SU-DHL-6 (cell line): ENCODE results near the gene ABLIM1.

Experiments used
- H2AFZ ChIP-seq: fragments of 200-600 bp; sonication (generic); 2 replicates; pipeline ENCODE4 v1.6.1; 2014; ENCODE audit warnings: low read depth, mild to moderate bottlenecking, moderate library complexity, mixed read lengths, antibody characterized with exemption, low read length; ENCODE audit not compliant: severe bottlenecking
- H3F3A ChIP-seq: fragments of 200-600 bp; shearing (Covaris generic); 2 replicates; pipeline ENCODE4 v1.6.0; 2016; ENCODE audit warnings: antibody characterized with exemption, mild to moderate bottlenecking; ENCODE audit not compliant: insufficient read depth
- H3K27ac ChIP-seq: fragments of 200-600 bp; sonication (generic); 2 replicates; pipeline ENCODE4 v1.5.1; 2016; ENCODE audit warnings: low read depth, mild to moderate bottlenecking, low read length, moderate library complexity, mixed read lengths
- H3K27me3 ChIP-seq: fragments of 200-600 bp; sonication (generic), shearing (Covaris generic); 2 replicates; pipeline ENCODE4 v1.6.0; 2014; ENCODE audit warnings: mild to moderate bottlenecking, low read length
- H3K36me3 ChIP-seq: fragments of 200-600 bp; sonication (generic); 2 replicates; pipeline ENCODE4 v1.6.1; 2014; ENCODE audit warnings: mild to moderate bottlenecking, low read length, mixed read lengths
- H3K4me2 ChIP-seq: fragments of 300-600, 200-600 bp; shearing (Covaris generic), sonication (generic); 2 replicates; pipeline ENCODE4 v1.6.0; 2014; ENCODE audit warnings: low read length, low read depth, mild to moderate bottlenecking; ENCODE audit not compliant: poor library complexity, severe bottlenecking
- H3K4me3 ChIP-seq: fragments of 200-600 bp; sonication (generic); 2 replicates; pipeline ENCODE4 v1.5.1; 2014; ENCODE audit warnings: antibody characterized with exemption, low read length, mild to moderate bottlenecking, mixed read lengths; ENCODE audit not compliant: insufficient read depth, poor library complexity, severe bottlenecking
- H3K79me2 ChIP-seq: fragments of 200-600 bp; sonication (generic); 2 replicates; pipeline ENCODE4 v1.6.1; 2014; ENCODE audit warnings: mild to moderate bottlenecking, low read length, moderate library complexity; ENCODE audit not compliant: insufficient read depth
- H3K9ac ChIP-seq: fragments of 200-600 bp; sonication (generic); 2 replicates; pipeline ENCODE4 v1.7.0; 2014; ENCODE audit warnings: mild to moderate bottlenecking, low read length
- H3K9me2 ChIP-seq: fragments of 200-600 bp; sonication (generic); replicated peaks from 2 replicates; pipeline ENCODE4 v1.6.1; 2014; ENCODE audit warnings: low read length; ENCODE audit not compliant: insufficient read depth
- H3K9me3 ChIP-seq: fragments of 200-600 bp; sonication (generic); 2 replicates; pipeline ENCODE4 v1.6.1; 2014; ENCODE audit warnings: low read length, mixed read lengths; ENCODE audit not compliant: insufficient read depth
- H4K20me1 ChIP-seq: fragments of 200-600 bp; sonication (generic); 2 replicates; pipeline ENCODE4 v1.6.1; 2014; ENCODE audit warnings: low read depth, mild to moderate bottlenecking, antibody characterized with exemption, low read length, moderate library complexity, mixed read lengths
- EZH2phosphoT487 ChIP-seq: fragments of 200-600 bp; sonication (generic), shearing (Covaris generic); conservative IDR thresholded peaks from 2 replicates; pipeline ENCODE4 v1.6.1; 2018; ENCODE audit warnings: mild to moderate bottlenecking, antibody characterized with exemption, low read length, moderate library complexity, mixed read lengths
- TF ChIP-seq, protein P1 (sequence below): fragments of 200-600 bp; sonication (generic); IDR thresholded peaks from one replicate; pipeline ENCODE4 v1.5.1; 2017; ENCODE audit warnings: antibody characterized with exemption, mild to moderate bottlenecking, low read length, moderate library complexity; ENCODE audit not compliant: insufficient read depth, poor library complexity, severe bottlenecking

The ABLIM1 gene

DNA sequence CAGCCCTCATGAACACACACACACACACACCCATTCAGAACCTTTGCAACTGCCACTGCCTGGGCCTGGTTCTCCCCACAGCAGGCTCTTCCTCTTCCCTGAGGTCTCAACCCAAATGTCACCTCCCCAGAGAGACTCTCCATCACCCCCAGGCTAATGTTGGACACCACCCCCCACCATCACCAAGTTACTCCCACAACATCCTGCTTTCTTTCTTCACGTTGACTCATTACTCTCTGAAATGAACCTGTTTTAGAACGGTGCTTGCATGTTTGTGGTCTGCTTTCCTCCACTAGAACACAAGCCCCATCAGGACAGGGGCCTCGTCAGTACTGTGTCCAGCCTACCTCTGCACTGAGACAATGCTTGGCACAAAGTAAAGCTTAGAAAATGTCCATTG, 269.8 kb downstream of the ABLIM1 start:
- Histone ChIP-seq H3K9me2 (no peaks in the 10 kb centered on the region), H3K9me3 (no peaks in the 10 kb centered on the region), H3K9ac (no peak overlapping the region), H3K27me3 (no peaks in the 10 kb centered on the region), H4K20me1 (no peaks in the 10 kb centered on the region), H3K27ac (no peak overlapping the region), H3K4me3 (no peak overlapping the region), H2AFZ (no peak overlapping the region), H3F3A (no peaks in the 10 kb centered on the region), H3K36me3 (no peaks in the 10 kb centered on the region), H3K4me2 (no peak overlapping the region), H3K79me2 (no peaks in the 10 kb centered on the region)
- TF ChIP-seq, protein P1, sequence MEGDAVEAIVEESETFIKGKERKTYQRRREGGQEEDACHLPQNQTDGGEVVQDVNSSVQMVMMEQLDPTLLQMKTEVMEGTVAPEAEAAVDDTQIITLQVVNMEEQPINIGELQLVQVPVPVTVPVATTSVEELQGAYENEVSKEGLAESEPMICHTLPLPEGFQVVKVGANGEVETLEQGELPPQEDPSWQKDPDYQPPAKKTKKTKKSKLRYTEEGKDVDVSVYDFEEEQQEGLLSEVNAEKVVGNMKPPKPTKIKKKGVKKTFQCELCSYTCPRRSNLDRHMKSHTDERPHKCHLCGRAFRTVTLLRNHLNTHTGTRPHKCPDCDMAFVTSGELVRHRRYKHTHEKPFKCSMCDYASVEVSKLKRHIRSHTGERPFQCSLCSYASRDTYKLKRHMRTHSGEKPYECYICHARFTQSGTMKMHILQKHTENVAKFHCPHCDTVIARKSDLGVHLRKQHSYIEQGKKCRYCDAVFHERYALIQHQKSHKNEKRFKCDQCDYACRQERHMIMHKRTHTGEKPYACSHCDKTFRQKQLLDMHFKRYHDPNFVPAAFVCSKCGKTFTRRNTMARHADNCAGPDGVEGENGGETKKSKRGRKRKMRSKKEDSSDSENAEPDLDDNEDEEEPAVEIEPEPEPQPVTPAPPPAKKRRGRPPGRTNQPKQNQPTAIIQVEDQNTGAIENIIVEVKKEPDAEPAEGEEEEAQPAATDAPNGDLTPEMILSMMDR = no peak
- TF ChIP-seq EZH2phosphoT487 = no peak

DNA sequence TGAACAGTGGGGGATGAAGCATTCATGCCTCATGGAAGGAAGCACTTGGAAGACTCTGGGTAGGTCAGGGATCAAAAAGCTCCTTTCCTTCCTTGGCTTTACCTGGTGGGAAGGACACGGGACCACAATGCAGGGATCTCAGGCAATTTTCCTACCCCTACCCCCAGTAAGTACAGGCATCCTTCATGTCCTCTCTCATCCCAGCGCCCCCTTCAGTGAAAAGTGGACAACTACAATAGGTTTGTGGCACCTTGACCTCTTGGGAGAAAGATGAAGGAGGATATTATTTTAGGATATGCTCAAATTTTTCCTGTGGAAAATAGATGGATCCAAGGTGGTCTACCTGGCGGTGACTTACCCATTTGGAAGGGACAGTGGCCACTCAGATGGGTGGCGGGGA, 270.3 kb downstream of the ABLIM1 start:
- Histone ChIP-seq H3K27ac (no peak overlapping the region), H3K9me3 (no peaks in the 10 kb centered on the region), H3F3A (no peaks in the 10 kb centered on the region), H3K9ac (no peak overlapping the region), H3K9me2 (no peaks in the 10 kb centered on the region), H4K20me1 (no peaks in the 10 kb centered on the region), H3K36me3 (no peaks in the 10 kb centered on the region), H3K4me3 (no peak overlapping the region), H3K27me3 (no peaks in the 10 kb centered on the region), H2AFZ (no peak overlapping the region), H3K79me2 (no peaks in the 10 kb centered on the region), H3K4me2 (no peak overlapping the region)
- TF ChIP-seq, protein P1 = no peak
- TF ChIP-seq EZH2phosphoT487 = no peak

DNA sequence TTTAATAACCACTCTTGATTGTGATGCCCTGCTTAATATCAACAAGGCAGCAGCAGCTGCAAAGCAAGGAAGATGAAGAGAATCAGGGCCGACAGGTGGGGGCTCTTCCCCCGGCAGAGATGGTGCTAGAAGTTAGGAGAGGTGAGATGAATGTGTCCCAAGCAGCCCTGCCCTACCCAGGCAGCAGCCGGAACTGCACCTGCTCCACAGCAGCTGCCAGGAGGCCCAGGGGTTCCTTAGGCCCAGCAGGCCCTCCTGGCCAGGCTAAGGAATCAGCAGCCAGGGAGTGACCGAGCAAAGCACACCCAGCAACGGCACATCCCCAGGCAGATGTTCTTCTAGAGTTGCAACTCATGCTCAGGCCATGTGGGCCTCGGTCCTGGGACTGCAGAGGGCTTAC, 271.6 kb downstream of the ABLIM1 start:
- no peak for TF ChIP-seq EZH2phosphoT487
- TF ChIP-seq, protein P1 = no peak
- no peak overlapping the region for H3K27ac ChIP-seq
- no peaks in the 10 kb centered on the region for H3K9me2 ChIP-seq
- H3K79me2 ChIP-seq = no peaks in the 10 kb centered on the region
- no peak overlapping the region for H3K4me2 ChIP-seq
- H3K36me3 ChIP-seq = no peaks in the 10 kb centered on the region
- H2AFZ ChIP-seq = no peak overlapping the region
- H3K9ac ChIP-seq = no peak overlapping the region
- H3F3A ChIP-seq = no peaks in the 10 kb centered on the region
- no peak overlapping the region for H3K4me3 ChIP-seq
- H3K27me3 ChIP-seq = no peaks in the 10 kb centered on the region
- H3K9me3 ChIP-seq = no peaks in the 10 kb centered on the region
- H4K20me1 ChIP-seq = no peaks in the 10 kb centered on the region

DNA sequence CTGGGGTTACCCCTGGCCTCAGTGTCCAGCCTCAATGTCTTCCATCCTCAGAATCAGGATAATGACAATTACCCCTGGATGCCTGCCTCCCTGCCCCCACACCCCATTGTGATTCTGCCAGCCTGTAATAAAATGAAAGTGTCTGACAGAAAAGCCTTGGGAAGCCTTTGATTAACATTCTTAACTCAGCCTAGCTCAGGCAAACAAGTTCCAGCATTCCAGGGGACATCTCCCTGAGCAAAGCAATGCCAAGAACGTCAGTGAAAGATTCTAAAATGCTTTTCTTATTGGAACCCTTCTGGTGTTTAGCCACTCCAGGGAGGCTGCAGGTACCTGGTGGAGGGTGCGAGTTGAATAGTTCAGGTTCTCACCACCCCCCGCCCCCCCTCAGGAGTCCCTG, 272.5 kb downstream of the ABLIM1 start:
- no peaks in the 10 kb centered on the region for H3K79me2 ChIP-seq
- no peaks in the 10 kb centered on the region for H3K9me2 ChIP-seq
- no peak overlapping the region for H3K9ac ChIP-seq
- no peak overlapping the region for H3K27ac ChIP-seq
- no peaks in the 10 kb centered on the region for H3F3A ChIP-seq
- no peaks in the 10 kb centered on the region for H3K36me3 ChIP-seq
- H3K4me3 ChIP-seq = no peak overlapping the region
- no peaks in the 10 kb centered on the region for H4K20me1 ChIP-seq
- no peaks in the 10 kb centered on the region for H3K27me3 ChIP-seq
- no peak overlapping the region for H3K4me2 ChIP-seq
- no peaks in the 10 kb centered on the region for H3K9me3 ChIP-seq
- no peak for TF ChIP-seq EZH2phosphoT487
- TF ChIP-seq, protein P1 = no peak
- no peak overlapping the region for H2AFZ ChIP-seq
